K562 (cell line): ENCODE results near the gene PDE4D. TPM values are rescaled to one million over a fixed set of nuclear protein-coding genes. Genes with fewer than 3 reads are reported as not detected.

Source experiments
- ATAC-seq: fragments of 200-7000 bp; cut with Tn5 transposase; 3 replicates; pipeline ENCODE4 v1.9.1; 2020; ENCODE audit warnings: moderate library complexity
- BruUV-seq: library from RNA; stranded (reverse); fragments of 400-500 nt; replicated peaks from 2 replicates; lab custom pipeline; 2021; lab: Mats Ljungman, UMichigan
- CTCF ChIA-PET: fragments of 300-600 bp; formaldehyde crosslinking; extraction: SDS; loops from one replicate; lab custom pipeline; 2021; ENCODE audit warnings: low intra/inter-chr PET ratio; lab: Yijun Ruan, JAX
- POLR2A ChIA-PET: fragments of 300-600, 350-650 bp; sonication (Branson Sonifier 250); formaldehyde crosslinking; extraction: SDS; loops from one replicate; lab custom pipeline; 2021; ENCODE audit warnings: antibody characterized with exemption, inconsistent platforms; lab: Yijun Ruan, JAX
- DNase-seq, 4 experiments: peaks; one replicate each; pipeline versions ENCODE4 v3.0.0 to v3.0.0-alpha.2; 2011 to 2018; ENCODE audit warnings: low spot score in 3 of 4, mixed read lengths in 3 of 4; ENCODE audit errors: extremely low read depth in 1 of 4
- FAIRE-seq: peaks from 2 replicates; lab custom pipeline; 2011; peaks lifted over from hg19 to GRCh38; lab: Jason Lieb, UNC
- H2AFZ ChIP-seq: 2 replicates; pipeline ENCODE4 v1.6.0; 2011; ENCODE audit warnings: low read depth, low read length, control low read depth, inconsistent platforms
- H3K27ac ChIP-seq: fragments of 200-600 bp; 3 replicates; pipeline ENCODE4 v1.8.0; 2011; ENCODE audit warnings: low read depth, mild to moderate bottlenecking, control low read depth, inconsistent platforms, low read length, moderate library complexity, mixed read lengths; ENCODE audit errors: extremely low read depth
- H3K27me3 ChIP-seq, 2 experiments: fragments of 300-600 bp in 1 of 2; 2 replicates in 1 of 2; 3 replicates in 1 of 2; pipeline versions ENCODE4 v1.6.0 to v1.8.0; 2011; ENCODE audit warnings: inconsistent platforms in 2 of 2, low read length in 2 of 2, mild to moderate bottlenecking in 1 of 2, mixed read lengths in 1 of 2, moderate library complexity in 1 of 2; ENCODE audit not compliant: control insufficient read depth in 2 of 2, insufficient read depth in 2 of 2
- H3K36me3 ChIP-seq: fragments of 300-600 bp; 3 replicates; pipeline ENCODE4 v1.8.0; 2011; ENCODE audit warnings: mild to moderate bottlenecking, low read length, inconsistent platforms; ENCODE audit not compliant: control insufficient read depth, insufficient read depth
- H3K4me1 ChIP-seq, 2 experiments: fragments of 200-600 bp in 1 of 2; replicated peaks in 1 of 2; 2 replicates in 1 of 2; 3 replicates in 1 of 2; pipeline versions ENCODE4 v1.5.1 to v1.8.0; 2011; ENCODE audit warnings: inconsistent platforms in 2 of 2, low read length in 2 of 2, mild to moderate bottlenecking in 1 of 2, mixed read lengths in 1 of 2, moderate library complexity in 1 of 2; ENCODE audit not compliant: control insufficient read depth in 2 of 2, insufficient read depth in 2 of 2
- H3K4me2 ChIP-seq: 2 replicates; pipeline ENCODE4 v1.6.1; 2011; ENCODE audit warnings: low read length, control low read depth, inconsistent platforms, mixed read lengths; ENCODE audit not compliant: insufficient read depth
- H3K4me3 ChIP-seq: fragments of 200-600 bp; sonication (generic), shearing (Covaris generic); 2 replicates; pipeline ENCODE4 v1.5.1; 2016; ENCODE audit warnings: control low read depth, inconsistent platforms
- H3K79me2 ChIP-seq: fragments of 200-600 bp; 3 replicates; pipeline ENCODE4 v1.8.0; 2011; ENCODE audit warnings: low read length, inconsistent platforms; ENCODE audit not compliant: control insufficient read depth, insufficient read depth
- H3K9ac ChIP-seq, 2 experiments: 2 replicates each; pipeline versions ENCODE4 v1.6.0 to v1.6.1; 2011; ENCODE audit warnings: low read depth in 2 of 2, low read length in 2 of 2, control low read depth in 1 of 2, inconsistent platforms in 1 of 2, mild to moderate bottlenecking in 1 of 2, mixed read lengths in 1 of 2; ENCODE audit not compliant: insufficient read depth in 1 of 2
- H3K9me1 ChIP-seq: one replicate; pipeline ENCODE4 v1.6.0; 2011; ENCODE audit warnings: inconsistent platforms, mild to moderate bottlenecking, low read length, moderate library complexity; ENCODE audit not compliant: control insufficient read depth, insufficient read depth
- H3K9me3 ChIP-seq: replicated peaks from 2 replicates; pipeline ENCODE4 v1.5.1; 2011; ENCODE audit warnings: low read depth, low read length, inconsistent platforms; ENCODE audit not compliant: control insufficient read depth, insufficient read depth
- H4K20me1 ChIP-seq: replicated peaks from 2 replicates; pipeline ENCODE4 v1.6.1; 2011; ENCODE audit warnings: low read length, inconsistent platforms, mixed read lengths; ENCODE audit not compliant: control insufficient read depth, insufficient read depth
- EWSR1 ChIP-seq: fragments of 450-650 bp; IDR thresholded peaks from 2 replicates; pipeline ENCODE4 v1.6.1; 2018; ENCODE audit warnings: borderline replicate concordance, mild to moderate bottlenecking, low read depth, moderate library complexity; ENCODE audit not compliant: partially characterized antibody
- IFI16 ChIP-seq: fragments of 250-450 bp; sonication (Bioruptor Pico); IDR thresholded peaks from 2 replicates; pipeline ENCODE4 v2.1.2; 2022; ENCODE audit warnings: mild to moderate bottlenecking, inconsistent platforms
- MCM5 ChIP-seq: fragments of 450-650 bp; IDR thresholded peaks from 2 replicates; pipeline ENCODE4 v1.6.1; 2016; ENCODE audit warnings: low read depth
- MXI1 ChIP-seq: IDR thresholded peaks from 2 replicates; pipeline ENCODE4 v1.6.1; 2011; ENCODE audit warnings: low read depth, mild to moderate bottlenecking, improper control_type of control experiment, low read length
- ZNF23 ChIP-seq: fragments of 250-450 bp; sonication (Bioruptor Pico); IDR thresholded peaks from 2 replicates; pipeline ENCODE4 v1.4.0; 2020; ENCODE audit warnings: mild to moderate bottlenecking
- ZNF589 ChIP-seq: fragments of 200-800 bp; sonication (Bioruptor generic); IDR thresholded peaks from 2 replicates; pipeline ENCODE4 v1.6.1; 2016; ENCODE audit warnings: low read depth, missing genetic modification characterization, missing compliant biosample characterization
- ZNF766 ChIP-seq: fragments of 200-800 bp; sonication (Bioruptor generic); conservative IDR thresholded peaks from 2 replicates; pipeline ENCODE4 v1.6.1; 2016; ENCODE audit warnings: missing genetic modification characterization, missing compliant biosample characterization
- ZNF79 ChIP-seq: fragments of 250-450 bp; sonication (Bioruptor Pico); IDR thresholded peaks from 2 replicates; pipeline ENCODE4 v1.4.0; 2020; ENCODE audit warnings: low read depth, mild to moderate bottlenecking, moderate library complexity
- WGBS: fragments of 100-300 bp; shearing (Covaris generic); methylation state at CpG from one replicate; pipeline ENCODE4 v1.1.6; 2016; ENCODE audit warnings: low coverage, mixed read lengths; ENCODE audit not compliant: insufficient coverage; ENCODE audit errors: missing lambda C conversion rate; 5-methylcytosine and 5-hydroxymethylcytosine counted together
- in situ Hi-C: fragments of 300-500 bp; cut with MboI; formaldehyde crosslinking; loops from 4 replicates; pipeline ENCODE4 v1.15.0; 2018; ENCODE audit warnings: inconsistent platforms, mixed read lengths
- intact Hi-C: fragments of 100-400 bp; cut with micrococcal nuclease; formaldehyde crosslinking; loops from 2 replicates; pipeline ENCODE4 v1.14.2; 2022
- polyA plus RNA-seq, 8 experiments: library from polyadenylated mRNA; depleted of rRNA in 4 of 8; stranded (reverse) in 5 of 8; unstranded in 3 of 8; fragments of >200 nt; fragmentation: Nextera tagmentation in 2 of 8; fragmentation: Illumina TruSeq in 1 of 8; extraction: Ambion mirVana in 2 of 8; extraction: Trizol in 1 of 8; gene quantifications; 2 replicates each; pipeline versions ENCODE4 v1.2.1 to v1.2.3, GENCODE V29; 2011 to 2014; ENCODE audit warnings: inconsistent platforms in 1 of 8, missing spikeins in 1 of 8
- total RNA-seq, 7 experiments: library from RNA; depleted of rRNA in 6 of 7; stranded (reverse); fragments of >200 nt in 6 of 7; fragmentation: Illumina TruSeq in 2 of 7; extraction: Trizol in 2 of 7; gene quantifications; 2 replicates each; pipeline versions ENCODE4 v1.2.1 to v1.2.3, GENCODE V29; 2011 to 2021; ENCODE audit warnings: low replicate concordance in 1 of 7
- TF ChIP-seq, protein P1 (sequence below): fragments of 250-450 bp; sonication (Bioruptor Pico); IDR thresholded peaks from 2 replicates; pipeline ENCODE4 v1.5.0; 2021
- TF ChIP-seq, protein P2 (sequence below): sonication (generic); formaldehyde crosslinking; IDR thresholded peaks from 2 replicates; pipeline ENCODE4 v1.9.0; 2022; ENCODE audit warnings: mild to moderate bottlenecking, missing genetic modification reagents

Gene PDE4D
- total and polyA plus RNA-seq, 9 of the 15 experiments (the other 6 are each of a cell fraction or from before 2014, with no cell fraction given) = 0.04 to 0.46 (median 0.13) TPM

DNA sequence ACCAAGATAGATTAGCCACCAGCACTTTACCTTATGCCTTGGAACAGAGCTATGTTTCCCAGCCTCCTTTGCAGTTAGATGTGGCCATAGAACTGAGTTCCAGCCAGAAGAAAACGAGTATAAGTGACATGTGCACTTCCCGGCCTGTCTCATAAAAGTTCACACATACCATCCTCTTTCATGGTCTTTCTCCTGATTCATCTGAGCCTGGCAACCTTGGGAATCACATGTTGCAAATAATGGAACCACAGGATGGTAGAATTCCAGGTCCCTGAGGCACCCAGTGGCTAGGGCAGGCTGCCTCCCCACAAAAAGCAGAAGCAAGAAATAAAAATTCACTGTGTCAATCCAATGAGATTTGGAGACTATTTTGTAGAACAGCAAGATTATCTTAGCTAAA lies 128.1 kb downstream of the PDE4D start:
- H3K9me3 ChIP-seq = no peaks in the 10 kb centered on the region
- H3K9ac ChIP-seq = no peak overlapping the region
- H3K4me2 ChIP-seq = no peak overlapping the region
- H2AFZ ChIP-seq = no peak overlapping the region
- no peaks in the 10 kb centered on the region for H3K9me1 ChIP-seq
- no peak for TF ChIP-seq EWSR1
- TF ChIP-seq, protein P1, sequence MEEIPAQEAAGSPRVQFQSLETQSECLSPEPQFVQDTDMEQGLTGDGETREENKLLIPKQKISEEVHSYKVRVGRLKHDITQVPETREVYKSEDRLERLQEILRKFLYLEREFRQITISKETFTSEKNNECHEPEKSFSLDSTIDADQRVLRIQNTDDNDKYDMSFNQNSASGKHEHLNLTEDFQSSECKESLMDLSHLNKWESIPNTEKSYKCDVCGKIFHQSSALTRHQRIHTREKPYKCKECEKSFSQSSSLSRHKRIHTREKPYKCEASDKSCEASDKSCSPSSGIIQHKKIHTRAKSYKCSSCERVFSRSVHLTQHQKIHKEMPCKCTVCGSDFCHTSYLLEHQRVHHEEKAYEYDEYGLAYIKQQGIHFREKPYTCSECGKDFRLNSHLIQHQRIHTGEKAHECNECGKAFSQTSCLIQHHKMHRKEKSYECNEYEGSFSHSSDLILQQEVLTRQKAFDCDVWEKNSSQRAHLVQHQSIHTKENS = no peak
- no peak for TF ChIP-seq MXI1
- TF ChIP-seq, protein P2, sequence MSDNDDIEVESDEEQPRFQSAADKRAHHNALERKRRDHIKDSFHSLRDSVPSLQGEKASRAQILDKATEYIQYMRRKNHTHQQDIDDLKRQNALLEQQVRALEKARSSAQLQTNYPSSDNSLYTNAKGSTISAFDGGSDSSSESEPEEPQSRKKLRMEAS (CRISPR knock-in tag) = no peak
- no peak for TF ChIP-seq ZNF589 (CRISPR knock-in tag)
- no peak for TF ChIP-seq ZNF23 (CRISPR knock-in tag)
- TF ChIP-seq ZNF79 (CRISPR knock-in tag) = no peak
- TF ChIP-seq IFI16 (CRISPR knock-in tag) = no peak
- no peak for TF ChIP-seq MCM5
- no peak for TF ChIP-seq ZNF766 (CRISPR knock-in tag)
- ChIA-PET POLR2A (no interaction called here), CTCF (no interaction called here)
- no peak overlapping the region for H3K4me3 ChIP-seq
- H3K27ac ChIP-seq = no peak overlapping the region
- no peak for ATAC-seq
- H3K27me3 ChIP-seq = no peaks in the 10 kb centered on the region
- FAIRE-seq = no peak
- in situ Hi-C loops = no loop called here
- WGBS = 0% methylated on average over 2 of the region's 2 CpGs
- BruUV-seq = no TSS peak
- H3K79me2 ChIP-seq = no peaks in the 10 kb centered on the region
- H4K20me1 ChIP-seq = no peaks in the 10 kb centered on the region
- H3K36me3 ChIP-seq = no peaks in the 10 kb centered on the region
- no peaks in the 10 kb centered on the region for H3K4me1 ChIP-seq
- intact Hi-C loops = no loop called here
- no peak for DNase-seq
